Hematopoietic multipotent progenitor cell treated with erythropoietin and hydrocortisone succinate and interleukin-3 and kit ligand, for 8 days (in vitro differentiated cells): ENCODE results near the gene HSD11B1.
A peak's percentile ranks its signal among the peaks of the same experiment; 100 is the strongest.

Source experiments
- DNase-seq: peaks from one replicate; pipeline ENCODE4 v3.0.0-alpha.2; 2015

HSD11B1 gene

DNA sequence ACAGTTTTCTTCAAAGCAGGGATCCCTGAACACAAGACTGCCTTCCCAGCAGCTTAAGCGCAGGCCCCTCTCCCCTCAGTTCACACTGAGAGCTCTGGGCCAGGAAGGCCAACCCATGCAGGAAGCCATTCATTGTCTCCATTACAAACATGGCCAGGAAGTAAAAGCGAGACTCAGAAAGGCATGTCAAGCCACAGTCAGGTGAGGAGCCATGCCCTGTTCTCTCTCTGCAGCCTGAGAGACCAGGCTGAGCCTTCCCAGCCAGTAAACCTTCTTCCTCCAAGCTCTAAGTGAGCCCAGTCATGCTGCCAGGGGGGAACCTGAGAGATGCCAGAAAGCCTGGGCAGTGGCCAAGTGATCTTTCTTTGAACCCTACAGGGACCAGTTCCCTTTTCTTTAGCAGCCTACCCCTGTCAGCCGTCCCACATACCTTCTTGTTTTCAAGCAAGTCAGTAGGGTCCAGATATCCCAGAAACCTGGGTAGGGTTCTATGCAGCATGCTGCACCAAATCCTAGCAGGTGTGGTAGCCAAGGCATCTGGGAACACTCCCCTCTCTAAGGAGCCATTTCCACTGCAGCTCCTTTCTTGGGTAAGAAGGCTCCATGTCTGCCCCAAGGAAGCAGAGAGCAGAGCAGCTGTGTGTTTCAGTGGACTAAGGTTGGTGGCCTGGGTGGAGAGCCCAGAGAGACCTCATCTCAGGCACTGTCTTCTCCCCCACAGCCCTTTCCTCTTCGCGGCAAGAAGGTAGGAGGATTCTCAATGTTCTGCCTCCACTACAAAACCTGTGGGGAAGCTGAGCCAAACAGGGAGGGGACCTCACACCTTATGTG is 52.2 kb downstream of the HSD11B1 start:
- peak; percentile 32 for DNase-seq

DNA sequence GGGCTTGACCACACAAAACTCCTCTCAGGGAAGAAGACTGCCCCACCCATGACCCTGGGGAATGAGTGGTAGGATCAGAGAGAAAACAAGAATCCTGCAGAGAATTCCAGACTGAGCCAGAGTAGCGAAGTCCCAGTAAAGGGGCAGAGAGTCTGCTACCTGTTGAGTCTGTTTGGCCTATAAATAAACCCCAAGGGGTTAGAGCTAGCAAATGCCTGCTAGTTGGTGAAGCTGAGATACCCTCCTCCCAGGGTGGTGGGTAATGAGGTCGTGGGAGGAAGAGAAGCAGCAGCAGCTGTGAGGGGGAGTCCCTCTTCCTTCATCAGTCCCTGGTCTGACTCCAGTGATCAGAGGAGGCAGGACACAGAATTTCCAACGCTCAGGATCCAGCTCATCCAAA is 53.8 kb downstream of the HSD11B1 start:
- DNase-seq: no peak

DNA sequence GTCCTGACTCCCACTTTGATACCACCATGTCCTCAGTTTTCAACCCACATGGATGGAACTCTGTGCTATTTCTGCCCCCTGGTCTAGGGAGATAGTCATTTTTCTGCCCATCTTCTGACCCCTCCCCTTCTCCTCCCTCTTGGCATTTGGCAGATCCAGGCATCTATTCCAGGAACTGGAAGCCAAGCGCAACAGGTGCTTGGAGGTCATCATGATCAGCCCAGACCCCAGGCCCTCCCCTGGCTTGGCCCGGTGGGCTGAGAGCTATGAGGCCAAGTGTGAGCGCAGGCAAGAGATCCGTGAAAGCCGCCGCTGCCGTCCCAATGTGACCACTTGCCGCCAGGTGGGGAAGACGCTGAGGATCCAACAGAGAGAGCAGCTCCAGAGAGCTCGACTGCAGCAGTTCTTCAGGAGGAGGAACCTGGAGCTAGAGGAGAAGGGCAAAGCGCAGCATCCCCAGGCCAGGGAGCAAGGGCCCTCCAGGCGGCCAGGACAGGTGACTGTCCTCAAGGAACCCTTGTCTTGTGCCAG is 55.2 kb downstream of the HSD11B1 start:
- no peak for DNase-seq

DNA sequence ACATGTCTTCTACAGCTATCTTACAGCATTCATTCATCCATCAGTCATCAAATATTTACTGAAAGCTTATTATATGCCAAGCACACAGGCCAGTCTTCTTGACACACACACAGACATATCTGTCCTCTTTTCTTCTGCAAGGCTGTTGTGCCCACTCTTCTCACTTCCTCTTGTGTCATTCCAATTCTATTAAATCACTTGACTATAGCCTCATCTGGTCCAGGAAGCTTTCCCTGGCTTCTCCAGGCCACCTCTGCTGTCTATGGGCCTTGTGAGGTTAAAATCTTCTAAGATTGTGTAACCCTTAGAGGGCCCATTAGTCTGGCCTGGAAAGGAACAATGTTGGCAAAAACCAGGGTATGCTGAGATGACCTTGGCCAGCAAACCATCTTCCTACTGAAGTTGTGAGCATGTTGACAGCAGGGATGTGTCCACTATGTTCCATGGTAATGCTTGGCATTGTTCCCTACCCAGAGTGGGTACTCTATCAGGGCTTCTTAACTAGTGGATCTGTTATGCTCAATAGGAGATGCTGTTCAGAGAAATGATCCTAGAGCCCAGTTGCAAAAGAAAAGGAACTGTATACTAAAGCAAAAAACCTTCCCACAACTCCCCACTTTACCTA is 56.5 kb downstream of the HSD11B1 start:
- DNase-seq: no peak

DNA sequence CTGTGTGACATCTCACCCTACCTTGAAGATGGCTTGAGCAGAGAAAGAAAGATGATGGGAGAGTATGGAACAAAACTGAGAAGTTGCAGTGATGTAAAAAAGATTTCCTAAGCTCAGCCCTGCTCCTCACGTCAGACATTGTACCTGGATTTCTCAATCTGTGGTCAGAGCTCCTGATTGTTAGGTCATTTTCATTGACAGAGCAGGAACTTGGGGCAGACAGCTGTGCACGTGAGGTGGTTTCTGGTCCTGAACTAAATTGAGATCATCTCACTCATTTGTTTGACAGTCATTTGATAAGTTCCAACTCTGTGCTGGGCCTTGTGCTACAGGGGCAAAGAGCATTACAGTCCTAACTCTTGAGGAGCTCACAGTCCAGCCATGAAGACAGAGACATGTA is 61.4 kb downstream of the HSD11B1 start:
- DNase-seq: no peak

DNA sequence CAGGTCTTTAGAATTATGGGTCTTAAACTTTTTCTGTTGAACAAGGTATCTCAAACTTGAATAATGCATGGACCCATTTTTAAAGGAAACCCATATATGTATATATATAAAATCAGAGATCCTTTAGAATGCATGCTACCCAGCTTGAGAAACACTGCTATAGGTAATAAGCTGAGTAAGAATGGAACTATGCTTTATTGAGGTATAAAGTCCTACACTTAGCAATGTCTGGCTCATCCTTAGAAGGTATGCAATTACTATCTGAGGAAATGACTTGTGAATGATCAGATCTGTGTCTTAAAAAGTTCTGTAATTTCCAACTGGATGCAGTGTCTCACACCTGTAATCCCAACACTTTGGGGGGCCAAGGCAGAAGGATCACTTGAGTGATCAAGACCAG is 62.5 kb downstream of the HSD11B1 start:
- no peak for DNase-seq

DNA sequence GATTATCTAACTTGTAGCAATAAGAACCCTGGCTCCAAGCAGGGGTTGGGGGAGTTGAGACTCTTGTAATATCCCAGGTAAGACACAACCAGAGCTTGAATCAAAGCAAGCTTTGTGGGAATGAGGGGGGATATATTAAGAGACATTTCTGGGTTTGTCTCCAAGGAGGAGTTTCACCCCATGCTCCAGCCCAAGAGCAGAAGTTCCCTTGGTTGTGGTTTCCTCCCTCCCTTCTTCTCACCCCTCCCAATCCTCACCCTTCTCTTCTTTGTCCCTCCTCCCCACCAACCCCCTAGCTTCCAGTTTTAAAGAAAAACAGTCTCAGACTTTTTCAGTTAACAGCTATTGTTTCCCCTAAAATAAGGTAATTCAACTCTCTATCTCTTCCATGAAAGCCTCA is 63.1 kb downstream of the HSD11B1 start:
- peak; percentile 54 for DNase-seq

DNA sequence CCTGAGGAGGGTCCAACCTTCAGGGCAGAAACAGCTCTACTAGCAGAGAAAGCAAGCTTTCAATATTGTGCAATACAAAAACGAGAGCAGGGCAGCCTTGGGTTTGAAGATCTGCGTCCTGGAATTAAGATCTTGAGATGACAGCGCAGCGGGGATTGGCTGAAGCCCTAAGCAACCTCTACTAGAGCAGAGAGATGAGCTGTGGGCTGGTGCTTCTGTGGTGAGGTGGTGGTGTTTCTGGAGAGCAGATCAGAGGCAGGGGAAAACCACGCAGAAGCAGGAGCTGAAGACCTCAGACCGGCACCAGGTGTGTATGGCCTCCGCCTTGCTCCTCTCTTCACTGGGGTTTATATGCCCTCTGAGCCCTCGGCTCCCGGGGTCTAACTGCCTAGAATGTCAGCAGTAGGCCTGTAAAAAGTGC is 63.7 kb downstream of the HSD11B1 start:
- DNase-seq: peak; percentile 41

DNA sequence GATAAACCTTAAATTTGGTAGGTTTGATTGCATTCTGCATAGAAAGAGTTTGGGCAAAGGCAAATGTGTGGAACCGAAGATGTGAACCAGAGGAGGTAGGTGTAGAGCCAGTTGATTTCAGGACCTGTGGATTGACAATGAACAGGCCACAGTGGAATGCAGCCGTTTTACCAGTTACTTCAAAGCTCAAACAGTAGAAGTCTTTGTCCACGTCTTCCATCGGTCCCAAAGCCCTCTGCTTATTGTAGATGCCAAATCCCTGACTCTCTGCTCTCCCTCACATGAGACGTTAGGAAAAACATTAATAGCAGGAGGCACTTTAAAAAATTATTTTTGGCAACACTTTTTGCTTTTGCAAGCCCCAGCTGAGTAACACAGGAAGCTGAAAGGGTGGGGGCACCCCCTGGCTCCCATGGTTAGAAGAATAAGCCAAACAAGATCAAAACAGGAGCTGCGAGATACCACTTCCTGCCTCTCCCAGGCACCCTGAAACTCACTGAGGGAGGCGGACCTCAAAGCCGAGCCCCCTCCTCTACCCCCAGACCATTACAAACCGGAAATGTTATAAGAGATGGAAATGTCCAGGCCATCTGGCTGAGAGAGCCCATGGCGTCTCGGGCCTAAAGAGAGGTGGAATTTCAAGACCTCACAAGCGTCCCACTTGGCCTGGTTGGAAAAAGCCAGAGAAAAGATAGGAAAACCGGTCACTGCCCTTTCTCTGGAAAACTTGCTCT is 64.7 kb downstream of the HSD11B1 start:
- peak; percentile 70 for DNase-seq

DNA sequence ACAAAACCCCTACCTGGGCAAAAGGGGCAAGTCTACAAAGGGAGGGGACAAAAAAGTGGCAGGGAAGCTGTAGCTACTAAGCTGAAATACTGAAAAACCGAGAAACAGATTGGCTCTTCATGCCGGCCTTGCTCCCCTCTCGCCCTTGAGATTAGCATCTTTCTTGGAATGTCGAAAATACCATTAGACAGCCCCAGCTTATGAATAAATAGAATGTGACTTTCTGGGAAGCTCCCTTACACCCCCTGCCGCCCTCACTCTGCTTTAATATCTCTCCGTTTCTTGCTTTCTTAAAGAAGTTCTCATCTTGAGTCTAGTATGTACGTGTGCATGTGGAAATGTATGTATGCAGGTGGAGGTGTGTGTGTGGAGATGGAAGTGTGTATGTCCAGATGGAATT is 65.3 kb downstream of the HSD11B1 start:
- peak; percentile 56 for DNase-seq

DNA sequence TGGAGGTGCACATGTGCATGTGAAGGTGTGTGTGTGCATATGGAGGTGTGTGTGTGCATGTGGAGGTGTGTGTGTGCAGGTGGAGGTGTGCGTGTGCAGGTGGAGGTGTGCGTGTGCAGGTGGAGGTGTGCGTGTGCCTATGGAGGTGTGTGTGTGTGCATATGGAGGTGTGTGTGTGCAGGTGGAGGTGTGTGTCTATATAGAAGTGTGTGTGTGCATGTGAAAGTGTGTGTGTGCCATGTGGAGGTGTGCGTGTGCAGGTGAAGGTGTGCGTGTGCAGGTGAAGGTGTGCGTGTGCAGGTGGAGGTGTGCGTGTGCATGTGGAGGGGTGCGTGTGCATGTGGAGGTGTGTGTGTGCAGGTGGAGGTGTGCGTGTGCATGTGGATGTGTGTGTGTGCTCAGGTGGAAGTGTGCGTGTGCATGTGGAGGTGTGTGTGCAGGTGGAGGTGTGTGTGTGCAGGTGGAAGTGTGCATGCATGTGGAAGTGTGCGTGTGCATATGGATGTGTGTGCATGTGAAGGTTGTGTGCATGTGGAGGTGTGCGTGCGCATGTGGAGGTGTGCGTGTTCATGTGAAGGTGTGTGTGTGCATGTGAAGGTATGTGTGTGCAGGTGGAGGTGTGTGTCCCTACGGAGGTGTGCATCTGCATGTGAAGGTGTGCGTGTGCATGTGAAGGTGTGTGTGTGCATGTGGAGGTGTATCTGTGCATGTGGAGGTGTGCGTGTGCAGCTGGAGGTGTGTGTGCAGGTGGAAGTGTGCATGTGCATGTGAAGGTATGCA is 66.2 kb downstream of the HSD11B1 start:
- DNase-seq: no peak

DNA sequence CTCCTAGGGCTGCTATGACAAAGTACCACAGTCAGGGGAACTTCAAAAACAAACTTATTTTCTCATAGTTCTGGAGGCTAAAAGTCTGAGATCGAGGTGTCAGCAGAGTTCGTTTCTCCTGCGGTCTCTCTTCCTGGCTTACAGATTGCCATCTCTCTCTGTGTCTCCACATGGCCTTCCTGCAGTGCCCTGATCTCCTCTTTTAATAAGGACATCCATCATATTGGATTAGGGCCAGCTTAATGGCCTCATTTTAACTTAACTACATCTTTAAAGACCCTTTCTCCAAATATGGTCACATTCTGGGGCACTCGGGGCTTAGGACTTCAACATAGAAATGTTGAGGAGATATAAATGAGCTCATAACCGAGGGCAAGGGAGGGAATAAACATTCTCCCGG is 67.5 kb downstream of the HSD11B1 start:
- peak; percentile 21 for DNase-seq

DNA sequence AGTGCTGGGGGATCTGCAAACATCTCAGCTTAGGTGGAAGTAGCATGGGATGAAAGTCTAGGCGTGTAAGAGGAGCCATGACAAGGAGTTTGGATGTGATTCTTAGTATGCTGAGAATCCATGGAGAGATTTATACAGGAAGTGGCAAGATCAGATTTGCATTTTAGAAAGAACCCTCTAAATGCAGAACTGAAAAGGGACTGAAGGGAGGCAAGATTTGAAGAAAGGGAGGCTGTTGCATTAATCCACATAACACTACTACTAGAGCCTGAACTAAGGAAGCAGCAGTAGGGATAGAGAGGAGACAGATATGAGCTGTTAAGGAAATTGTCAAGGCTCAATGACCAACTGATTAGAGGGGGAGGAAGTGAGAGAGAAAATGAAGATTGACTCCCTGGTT is 69.9 kb downstream of the HSD11B1 start:
- no peak for DNase-seq

DNA sequence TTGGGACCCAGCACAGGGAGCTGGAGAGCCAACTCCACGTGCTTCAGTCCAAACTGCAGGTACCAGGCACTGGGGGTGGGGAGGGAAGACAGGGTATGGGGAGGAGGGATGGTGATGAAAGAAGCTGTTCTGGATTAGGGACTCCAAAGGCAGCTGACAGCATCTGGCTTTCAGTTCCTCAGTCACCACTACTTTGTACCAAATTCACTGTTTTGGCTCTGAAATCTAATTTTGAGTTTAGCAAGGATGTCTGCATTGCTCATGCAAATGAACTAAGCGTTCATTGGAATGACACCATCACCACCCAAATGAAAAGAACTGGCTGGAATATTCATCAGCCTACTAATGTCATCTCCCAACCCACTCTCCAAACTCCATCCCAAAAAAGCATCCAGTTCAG is 71.0 kb downstream of the HSD11B1 start:
- no peak for DNase-seq

DNA sequence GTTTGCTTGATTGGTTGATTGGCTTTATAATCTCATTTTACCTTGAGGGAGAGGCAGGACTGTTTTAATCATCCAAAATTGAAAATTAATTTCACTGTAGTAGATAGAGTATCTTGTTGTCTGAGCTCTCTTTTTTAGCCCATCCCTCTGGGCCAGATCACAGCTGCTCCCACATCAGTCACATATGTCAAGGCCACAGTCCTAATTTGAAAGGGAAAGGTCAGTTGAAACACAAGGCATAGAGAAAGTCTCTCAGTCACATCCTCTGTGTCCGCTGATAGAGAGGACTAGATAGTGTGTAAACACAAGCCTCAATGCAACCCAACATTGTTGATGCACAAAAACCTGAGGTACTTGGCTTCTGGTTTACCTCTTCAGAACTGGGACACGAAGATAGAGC is 72.9 kb downstream of the HSD11B1 start:
- DNase-seq: no peak

DNA sequence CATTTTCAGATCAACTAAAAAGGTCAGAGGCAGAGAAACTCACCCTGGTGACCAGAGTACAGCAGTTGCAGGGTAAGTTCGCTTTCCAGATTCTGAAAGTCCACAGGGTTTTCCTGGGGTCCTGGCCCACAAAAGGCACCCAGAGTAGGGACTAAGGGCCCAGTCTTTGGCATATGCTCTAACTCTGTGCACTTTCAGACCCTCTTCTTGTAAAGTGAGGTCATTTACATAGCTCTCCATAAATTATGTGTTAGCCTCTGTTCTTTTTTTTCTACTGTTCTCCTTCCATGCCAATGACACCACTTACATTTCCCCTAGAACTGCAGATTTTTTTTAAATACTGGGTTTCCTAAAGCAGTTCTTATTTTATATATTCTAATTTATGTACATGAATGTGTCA is 73.5 kb downstream of the HSD11B1 start:
- DNase-seq: no peak

DNA sequence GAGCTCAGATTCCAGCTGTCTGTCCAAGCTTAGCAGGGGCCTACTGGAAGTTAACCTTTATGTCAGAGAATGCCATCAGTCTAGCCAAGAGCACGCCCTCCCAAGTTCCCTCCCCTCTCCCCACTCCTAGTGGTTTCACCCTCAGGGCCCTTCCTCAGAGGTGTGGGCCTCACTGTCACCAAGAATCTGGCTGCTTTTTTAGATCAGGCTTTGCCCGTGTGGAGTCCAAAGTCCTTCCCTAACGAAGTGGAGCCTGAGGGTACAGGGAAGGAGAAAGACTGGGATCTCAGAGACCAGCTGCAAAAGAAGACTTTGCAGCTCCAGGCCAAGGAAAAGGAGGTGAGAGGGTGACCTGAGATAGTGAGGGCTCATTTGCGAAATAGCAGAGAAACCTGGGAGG is 75.6 kb downstream of the HSD11B1 start:
- no peak for DNase-seq

DNA sequence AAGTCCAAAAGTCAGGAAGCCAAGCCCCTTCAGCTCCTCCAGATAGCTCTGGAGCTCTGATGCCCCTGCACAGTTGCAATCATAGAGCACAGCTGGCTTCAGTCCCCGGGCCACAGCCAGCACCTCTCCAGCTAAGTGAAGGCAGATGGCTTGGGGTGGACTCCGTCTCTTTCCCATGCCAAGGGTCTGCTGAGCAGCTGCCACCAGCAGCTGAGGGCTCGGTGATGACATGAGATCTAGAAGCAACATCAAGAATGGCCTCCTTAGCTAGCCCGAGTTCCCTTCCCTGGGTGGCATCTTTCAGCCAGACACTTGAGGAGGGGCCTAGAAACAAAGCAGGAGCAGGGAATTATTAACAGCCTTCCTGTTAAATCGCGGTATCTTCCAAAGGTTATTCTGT is 78.7 kb downstream of the HSD11B1 start:
- DNase-seq: no peak
